ENCODE data around the gene CLN6.
"Not testable (repeated sequence)": the region's sequence is repeated elsewhere in the genome, so short reads cannot be mapped to it uniquely, and the experiment has no call there.

Gene CLN6

DNA sequence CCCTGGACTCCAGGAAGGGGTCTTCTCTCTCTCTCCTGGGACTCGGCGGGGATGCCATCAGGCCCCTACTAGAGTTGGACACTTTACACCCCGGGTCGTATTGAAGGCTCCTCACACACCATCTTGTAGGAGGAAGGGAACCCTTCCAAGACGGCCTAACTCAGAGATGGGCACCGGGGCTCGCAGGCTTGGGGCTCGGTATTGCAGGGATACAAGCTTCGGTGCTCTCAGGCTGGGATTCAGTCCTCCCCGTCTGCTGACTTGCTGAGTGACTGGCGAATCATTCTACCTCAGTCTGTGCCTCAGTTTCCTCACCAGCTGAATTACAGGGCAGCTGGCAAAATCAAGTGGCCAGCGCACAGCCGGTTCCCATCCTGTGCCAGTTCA lies 24.0 kb downstream of the CLN6 start:
- DNase-seq = no peak

DNA sequence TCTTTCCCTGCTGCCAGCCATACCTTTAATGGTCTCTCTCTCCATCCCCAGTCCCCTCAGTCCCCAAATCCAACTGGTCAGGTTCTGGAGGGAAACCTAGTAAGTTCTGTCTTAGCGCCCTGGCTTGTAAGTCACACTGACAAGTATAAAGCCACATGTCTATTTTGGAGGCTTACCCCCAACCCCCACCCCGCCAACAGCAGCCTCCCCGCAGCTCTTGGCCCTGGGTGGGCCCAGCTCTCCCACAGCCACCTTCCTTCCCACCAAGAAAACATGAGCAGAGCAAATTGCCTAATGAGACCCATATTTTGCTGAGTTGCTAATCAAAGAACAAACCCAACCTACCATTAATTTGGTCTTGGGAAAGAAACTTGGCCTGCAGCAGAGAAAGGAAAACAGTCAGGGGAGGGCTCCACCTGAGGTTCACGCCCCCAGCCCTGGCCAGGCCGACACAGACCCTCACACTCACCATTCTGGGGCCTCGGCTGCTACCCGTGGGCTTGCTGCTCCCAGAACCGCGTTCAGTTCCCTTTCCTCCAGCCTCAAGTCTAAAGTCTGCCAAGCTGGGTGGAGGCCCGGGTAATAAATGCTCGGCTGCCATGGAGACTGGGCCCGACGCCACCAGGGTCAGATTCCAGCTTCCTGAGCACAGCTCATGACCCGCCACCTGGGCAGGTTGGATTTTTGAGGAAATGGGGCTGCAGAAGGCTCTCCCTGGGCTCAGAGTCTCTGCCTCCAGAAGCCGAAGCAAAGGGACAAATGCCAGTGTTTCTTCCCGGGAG lies 24.6 kb downstream of the CLN6 start, which contains the start of gene CALML4:
CALML4 (minus strand) TSS at position 557 of the 782 bp plus-strand sequence; CDS start at position 472, 85 bp downstream.
- no peak for DNase-seq

DNA sequence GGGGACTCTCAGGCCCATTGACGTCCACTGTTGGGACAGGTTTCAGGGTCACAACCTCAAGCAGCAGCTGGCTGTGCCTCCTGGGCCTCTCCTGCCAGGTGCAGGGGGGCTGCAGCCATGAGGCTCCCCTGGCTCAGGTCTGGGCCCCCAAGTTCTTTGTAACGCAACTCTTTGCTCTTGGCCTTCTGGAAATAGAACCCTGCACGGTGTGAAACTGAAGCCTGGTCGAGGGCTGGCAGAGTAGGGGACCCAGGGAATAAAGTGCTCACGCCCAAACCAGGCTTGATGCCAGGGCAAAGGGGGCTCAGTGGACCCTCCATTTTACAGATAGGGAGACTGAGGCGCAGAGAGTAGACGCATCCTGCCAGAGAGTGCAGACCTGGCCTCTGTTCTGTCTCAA lies 25.2 kb downstream of the CLN6 start:
- DNase-seq = no peak

DNA sequence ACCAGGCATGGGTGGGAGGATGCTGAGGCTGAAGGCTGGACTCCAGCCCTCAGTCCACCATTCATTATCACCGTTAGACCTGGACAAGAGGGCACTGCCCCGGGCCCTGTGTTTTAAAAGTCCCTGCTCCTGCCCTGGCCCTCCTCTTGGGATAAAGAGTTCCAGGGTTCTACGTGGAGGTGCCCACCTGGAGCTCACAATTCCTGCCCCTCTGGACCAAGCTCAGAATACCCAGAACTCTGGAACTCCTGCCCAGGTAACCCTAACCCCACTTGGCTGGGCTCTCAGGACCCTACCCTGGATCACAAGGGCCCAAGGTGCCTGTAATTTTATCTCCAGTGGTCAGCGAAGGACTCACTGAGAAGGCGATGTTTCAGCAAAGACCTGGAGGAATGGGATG lies 25.6 kb downstream of the CLN6 start:
- DNase-seq = no peak

DNA sequence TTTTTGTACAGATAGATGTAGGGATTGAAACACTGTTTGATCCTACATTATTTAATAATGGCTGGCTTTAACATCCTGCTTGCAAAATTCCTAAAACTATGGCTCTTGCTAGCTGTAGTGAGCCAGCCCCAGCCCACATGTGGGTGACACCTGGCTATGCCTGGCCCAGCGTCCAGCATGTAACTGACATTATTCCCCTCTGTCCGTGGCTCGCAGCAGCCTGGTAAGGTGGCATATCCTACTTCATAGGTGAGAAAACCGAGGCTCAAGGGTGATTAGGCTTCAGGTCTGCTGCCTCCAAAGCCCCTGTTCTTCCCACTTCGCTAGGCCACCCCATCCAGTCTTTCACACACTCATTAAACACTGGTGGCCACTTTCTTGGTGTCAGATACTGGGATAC lies 26.0 kb downstream of the CLN6 start:
- DNase-seq = no peak

DNA sequence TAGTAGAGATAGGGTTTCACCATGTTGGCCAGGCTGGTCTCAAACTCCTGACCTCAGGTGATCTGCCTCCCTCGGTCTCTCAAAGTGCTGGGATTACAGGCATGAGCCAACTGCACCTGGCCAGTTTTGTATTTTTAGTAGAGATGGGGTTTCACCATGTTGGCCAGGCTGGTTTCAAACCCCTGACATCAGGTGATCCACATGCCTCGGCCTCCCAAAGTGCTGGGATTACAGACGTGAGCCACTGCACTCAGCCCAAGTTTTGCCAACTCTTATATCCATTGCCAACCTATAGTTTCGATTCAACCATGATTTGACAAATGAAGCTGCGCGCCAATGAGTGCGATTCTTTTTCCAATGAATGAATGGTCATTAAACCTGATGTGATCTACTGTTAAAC lies 26.5 kb downstream of the CLN6 start:
- DNase-seq = not testable (repeated sequence)

DNA sequence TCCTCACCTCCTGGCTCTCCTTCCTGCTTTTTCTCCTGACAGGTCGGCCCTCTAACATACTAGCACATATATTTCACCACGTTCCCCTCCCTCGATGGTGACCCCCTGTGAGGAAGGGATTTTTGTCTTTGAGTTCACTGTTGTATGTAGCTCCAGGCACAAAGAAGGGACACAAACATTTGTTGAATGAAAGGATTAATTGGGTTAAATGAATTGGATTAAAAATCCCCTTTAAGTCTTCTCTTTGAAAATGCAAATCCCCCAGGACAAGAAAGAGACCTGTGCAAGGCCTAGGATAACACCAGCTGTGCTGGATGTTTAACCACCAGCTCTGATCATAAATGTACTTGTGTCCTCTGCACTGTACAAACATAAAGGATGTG lies 27.7 kb downstream of the CLN6 start:
- DNase-seq = no peak

GRCh38 chr15:68201153-68201878 lies 28.2 kb downstream of the CLN6 start:
- no peak for DNase-seq

GRCh38 chr15:68200016-68200861 lies 29.3 kb downstream of the CLN6 start:
- no peak for DNase-seq

DNA sequence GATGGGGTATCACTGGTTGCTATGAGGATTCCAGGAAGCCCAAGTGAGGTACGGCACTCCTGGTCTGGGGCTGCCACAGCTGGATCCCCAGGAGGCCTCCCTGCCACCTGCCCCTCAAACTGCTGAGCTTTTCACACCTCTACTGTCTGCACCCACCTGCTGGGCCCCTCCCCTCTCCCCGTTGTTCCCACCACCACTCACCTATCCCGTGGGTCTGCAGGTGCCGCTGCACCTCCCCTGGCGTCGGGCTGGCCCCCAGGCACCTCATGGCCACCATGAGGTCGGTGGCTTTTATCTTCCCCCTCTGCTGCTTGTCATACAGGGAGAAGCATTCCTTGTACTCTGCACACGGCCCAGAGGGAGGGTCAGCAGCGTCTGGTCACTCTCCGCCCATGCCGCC lies 30.2 kb downstream of the CLN6 start:
- no peak for DNase-seq

DNA sequence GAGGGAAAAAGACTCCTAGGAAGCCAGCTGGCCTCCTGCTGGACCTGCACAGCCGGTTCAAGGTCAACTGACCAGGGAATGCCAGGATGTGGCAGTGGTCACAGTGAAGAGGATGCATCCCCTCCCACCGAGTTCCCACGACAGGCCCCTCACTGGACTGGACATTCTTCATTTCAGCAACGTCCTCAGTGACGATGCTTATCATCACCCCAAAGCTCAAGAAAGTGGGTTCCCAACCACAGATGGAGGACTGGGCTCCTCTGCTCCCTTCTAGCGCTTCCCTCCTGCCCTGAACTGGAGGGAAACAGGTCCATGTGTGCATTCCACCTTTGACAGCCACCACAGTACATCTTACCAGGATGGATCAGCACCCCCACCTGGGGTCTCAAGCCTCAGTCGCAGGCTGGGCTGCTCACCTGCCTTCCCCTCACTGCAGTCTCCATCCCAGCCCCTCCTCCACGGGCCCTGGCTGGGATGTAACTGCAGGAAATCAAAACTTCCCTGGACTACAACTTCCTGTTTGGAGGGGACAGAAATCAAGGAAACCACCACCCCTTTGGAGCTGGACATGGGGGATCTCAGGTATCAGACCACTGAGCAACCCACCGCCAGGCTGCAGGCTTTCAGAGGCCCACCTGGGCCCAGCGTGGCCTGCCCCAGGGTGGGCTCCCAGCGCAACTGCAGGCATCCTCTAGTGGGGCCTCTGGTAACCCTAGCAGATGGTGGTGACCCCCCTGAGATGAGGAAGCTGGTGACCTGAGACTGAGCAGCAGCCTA lies 31.7 kb downstream of the CLN6 start:
- no peak for DNase-seq

DNA sequence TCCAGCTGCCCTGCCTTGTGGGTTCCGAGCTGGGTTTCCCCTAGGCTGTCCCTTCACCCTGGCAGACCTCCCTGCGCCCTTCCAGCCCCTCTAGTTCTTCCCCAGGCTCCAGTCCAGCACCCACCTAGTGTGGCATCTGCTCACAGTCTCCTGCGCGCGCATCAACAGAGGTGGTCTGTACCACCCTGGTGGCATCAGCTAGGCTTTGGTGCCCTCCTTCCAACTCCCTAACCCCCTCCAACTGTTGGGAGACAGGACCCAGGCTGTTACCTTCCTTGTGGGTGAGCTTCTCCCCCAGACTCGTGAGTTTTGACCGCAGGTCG lies 32.4 kb downstream of the CLN6 start:
- no peak for DNase-seq

DNA sequence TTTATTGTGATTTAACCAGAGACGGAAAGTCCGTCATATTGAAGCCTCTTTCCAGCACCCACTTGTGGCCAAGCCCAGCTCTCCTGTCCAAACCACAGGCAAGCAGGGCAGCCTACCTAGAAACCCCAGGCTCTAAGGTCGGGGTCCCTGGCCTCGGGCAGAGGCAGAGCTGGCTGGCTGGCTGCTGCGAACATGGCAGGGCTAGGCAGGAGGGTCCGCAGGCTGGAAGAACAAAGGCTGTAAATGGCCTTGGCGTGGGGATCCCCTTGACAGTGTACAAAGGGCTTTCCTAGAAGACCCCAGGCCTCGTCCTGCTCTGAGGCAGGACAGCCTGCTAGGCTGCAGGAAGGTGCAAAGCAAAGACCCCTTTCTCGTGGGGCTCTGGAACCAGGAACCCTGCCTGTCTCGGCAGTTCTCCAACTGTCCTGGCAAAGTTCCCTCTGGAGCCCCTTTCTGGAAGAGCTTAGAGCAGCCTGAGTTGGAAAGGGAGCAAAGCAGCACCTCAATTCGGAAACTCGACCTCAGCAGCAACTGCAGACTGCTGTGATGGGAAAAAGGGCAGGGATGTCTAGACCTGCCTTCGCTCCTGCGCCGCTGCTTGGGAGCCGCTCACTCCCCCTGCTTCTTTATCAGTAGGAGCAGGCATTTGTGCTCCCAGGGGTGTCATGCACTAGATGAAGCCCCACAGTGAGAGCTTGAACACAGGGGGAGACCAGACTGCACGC lies 32.9 kb downstream of the CLN6 start:
- no peak for DNase-seq

- DNase-seq = no peak
Observed at GRCh38 chr15:68195336-68196112, 34.0 kb downstream of the CLN6 start.

DNA sequence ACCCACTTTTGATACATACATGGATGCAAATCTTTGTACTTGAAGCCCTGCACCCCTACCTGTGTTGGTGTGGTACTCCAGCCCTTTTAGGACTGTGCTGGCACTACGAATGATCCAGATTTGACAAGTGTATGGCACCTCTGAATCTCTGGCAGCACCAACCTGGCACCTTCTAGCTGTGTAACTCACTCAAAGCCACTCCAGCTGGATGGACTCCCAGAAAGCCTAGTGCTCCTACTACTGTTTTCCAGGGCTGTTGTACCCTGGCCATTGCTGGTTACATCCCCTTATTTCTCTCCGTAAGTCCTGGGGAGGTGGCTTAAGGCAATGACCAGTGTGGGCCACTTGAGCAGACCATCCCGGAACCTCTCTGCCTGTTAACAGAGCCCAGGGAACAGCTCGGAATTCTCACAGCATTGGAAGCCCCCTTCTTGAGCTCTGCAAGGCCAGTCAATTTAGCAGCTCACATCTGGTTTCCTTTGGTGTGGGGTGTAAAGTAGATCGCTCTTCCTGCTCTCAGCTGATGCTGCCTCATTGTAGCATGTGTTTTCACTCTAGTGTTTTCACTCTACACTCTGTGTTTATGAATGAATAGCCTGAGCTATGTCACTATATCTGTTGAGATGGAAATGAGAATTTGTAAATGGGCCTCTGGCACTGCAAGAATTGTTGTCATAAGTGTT lies 36.6 kb downstream of the CLN6 start:
- no peak for DNase-seq

GRCh38 chr15:68192117-68192516 lies 37.4 kb downstream of the CLN6 start:
- no peak for DNase-seq

GRCh38 chr15:68191555-68191954 lies 38.0 kb downstream of the CLN6 start:
- no peak for DNase-seq

- DNase-seq = no peak
Observed at GRCh38 chr15:68190048-68190447, 39.5 kb downstream of the CLN6 start.

GRCh38 chr15:68188647-68189046 lies 40.9 kb downstream of the CLN6 start:
- DNase-seq = no peak

- DNase-seq = no peak
Observed at GRCh38 chr15:68187559-68187958, 42.0 kb downstream of the CLN6 start.

Data from CD4-positive, alpha-beta T cell treated with Interleukin-17A for 4 hours (primary cell).